GM12875 (cell line): Measurements from ENCODE around the gene SLC35E4.
A peak's percentile ranks its signal among the peaks of the same experiment; 100 is the strongest.

ENCODE experiments used
- H3K4me3 ChIP-seq: one replicate; pipeline ENCODE4 v1.5.1; 2011; ENCODE audit warnings: low read depth, low read length, control low read depth
- CTCF ChIP-seq: IDR thresholded peaks from 2 replicates; pipeline ENCODE4 v1.5.1; 2011; ENCODE audit warnings: low read depth, mild to moderate bottlenecking, control low read depth, inconsistent platforms, low read length, moderate library complexity, borderline replicate concordance; ENCODE audit not compliant: insufficient read depth

SLC35E4 gene

GRCh38 chr22:30598986-30599385 lies 36.6 kb upstream of the SLC35E4 start:
- no peak overlapping the region for H3K4me3 ChIP-seq
- no peak for TF ChIP-seq CTCF

GRCh38 chr22:30600921-30601320 lies 34.7 kb upstream of the SLC35E4 start:
- no peak for TF ChIP-seq CTCF
- H3K4me3 ChIP-seq = no peak overlapping the region

- TF ChIP-seq CTCF = no peak
- no peak overlapping the region for H3K4me3 ChIP-seq
These were observed 34.1 kb upstream of the SLC35E4 start for GRCh38 chr22:30601464-30601863.

GRCh38 chr22:30602049-30602448 lies 33.5 kb upstream of the SLC35E4 start:
- no peak overlapping the region for H3K4me3 ChIP-seq
- peak; percentile 47; the same call in 1 of the 2 replicates for TF ChIP-seq CTCF

GRCh38 chr22:30603801-30604200 lies 31.8 kb upstream of the SLC35E4 start:
- no peak overlapping the region for H3K4me3 ChIP-seq
- no peak for TF ChIP-seq CTCF

- no peak for TF ChIP-seq CTCF
- H3K4me3 ChIP-seq = no peak overlapping the region
These were observed 30.9 kb upstream of the SLC35E4 start for GRCh38 chr22:30604723-30605122.

GRCh38 chr22:30605449-30606110 lies 30.0 kb upstream of the SLC35E4 start:
- H3K4me3 ChIP-seq = no peak overlapping the region
- TF ChIP-seq CTCF = peak; percentile 79
